K562 (cell line): ENCODE measurements around the gene VWA1. TPM values are rescaled to one million over a fixed set of nuclear protein-coding genes. Genes with fewer than 3 reads are reported as not detected.
A peak's percentile ranks its signal among the peaks of the same experiment; 100 is the strongest.

Experiments
- CREM ChIP-seq: IDR thresholded peaks from 2 replicates; pipeline ENCODE4 v1.6.1; 2014; ENCODE audit warnings: antibody characterized with exemption, low read depth
- ETS2 ChIP-seq: IDR thresholded peaks from 2 replicates; pipeline ENCODE4 v1.6.1; 2016; ENCODE audit warnings: borderline replicate concordance, missing genetic modification characterization, mild to moderate bottlenecking, moderate library complexity, missing compliant biosample characterization; ENCODE audit not compliant: poor library complexity, severe bottlenecking
- FOS ChIP-seq: IDR thresholded peaks from 3 replicates; pipeline ENCODE4 v1.6.1; 2011; ENCODE audit not compliant: insufficient read length; ENCODE audit errors: extremely low read depth
- FOXK2 ChIP-seq, 2 experiments: fragments of 450-650 bp; IDR thresholded peaks in 1 of 2; conservative IDR thresholded peaks in 1 of 2; 2 replicates each; pipeline ENCODE4 v1.6.1; 2016; ENCODE audit warnings: low read depth in 2 of 2, mild to moderate bottlenecking in 1 of 2
- GTF2A2 ChIP-seq: IDR thresholded peaks from 2 replicates; pipeline ENCODE4 v1.6.1; 2016; ENCODE audit warnings: mild to moderate bottlenecking, missing genetic modification characterization, missing compliant biosample characterization
- KDM4B ChIP-seq, 2 experiments: fragments of 450-650 bp in 1 of 2; sonication (generic) in 1 of 2; IDR thresholded peaks; 2 replicates each; pipeline ENCODE4 v1.6.1; 2016 to 2017; ENCODE audit warnings: borderline replicate concordance in 2 of 2, antibody characterized with exemption in 1 of 2, low read depth in 1 of 2, mild to moderate bottlenecking in 1 of 2
- KLF10 ChIP-seq: fragments of 250-450 bp; sonication (Bioruptor Pico); IDR thresholded peaks from 2 replicates; pipeline ENCODE4 v1.6.1; 2021; ENCODE audit warnings: matching md5 sums
- KLF16 ChIP-seq: IDR thresholded peaks from 2 replicates; pipeline ENCODE4 v1.6.1; 2016; ENCODE audit warnings: antibody characterized with exemption
- MED1 ChIP-seq: sonication (generic); formaldehyde crosslinking; IDR thresholded peaks from 2 replicates; pipeline ENCODE4 v1.8.1; 2023; ENCODE audit warnings: missing genetic modification reagents, borderline replicate concordance
- MYC ChIP-seq, 2 experiments: fragments of 250-450 bp in 1 of 2; sonication (Bioruptor Pico) in 1 of 2; IDR thresholded peaks; 2 replicates each; pipeline versions ENCODE4 v1.5.1 to v1.6.1; 2012 to 2021; ENCODE audit warnings: low read depth in 2 of 2, borderline replicate concordance in 1 of 2, improper control_type of control experiment in 1 of 2, low read length in 1 of 2, mild to moderate bottlenecking in 1 of 2, moderate library complexity in 1 of 2
- NCOA6 ChIP-seq: fragments of 450-650 bp; IDR thresholded peaks from 2 replicates; pipeline ENCODE4 v1.6.1; 2017; ENCODE audit warnings: mild to moderate bottlenecking
- NELFE ChIP-seq: IDR thresholded peaks from 2 replicates; pipeline ENCODE4 v1.6.1; 2011; ENCODE audit warnings: mild to moderate bottlenecking; ENCODE audit not compliant: insufficient read depth, insufficient read length
- NFE2L1 ChIP-seq: fragments of 450-650 bp; IDR thresholded peaks from 2 replicates; pipeline ENCODE4 v1.6.1; 2016; ENCODE audit warnings: missing genetic modification characterization, low read depth, mild to moderate bottlenecking, missing compliant biosample characterization, moderate library complexity, borderline replicate concordance
- POLR2H ChIP-seq: IDR thresholded peaks from 2 replicates; pipeline ENCODE4 v1.6.1; 2016; ENCODE audit warnings: missing genetic modification characterization, low read depth, mild to moderate bottlenecking, control low read depth, missing compliant biosample characterization, moderate library complexity
- RBM15 ChIP-seq: fragments of 200-400 bp; formaldehyde crosslinking; IDR thresholded peaks from 2 replicates; pipeline ENCODE4 v1.6.1; 2018; ENCODE audit warnings: mild to moderate bottlenecking, low read length, moderate library complexity; ENCODE audit not compliant: insufficient read depth
- SNIP1 ChIP-seq: fragments of 450-650 bp; IDR thresholded peaks from 2 replicates; pipeline ENCODE4 v1.7.1; 2017; ENCODE audit warnings: low read depth, mild to moderate bottlenecking
- SRF ChIP-seq, 2 experiments: fragments of 250-450, 450-650 bp in 1 of 2; sonication (Bioruptor Pico) in 1 of 2; sonication (generic) in 1 of 2; formaldehyde crosslinking; IDR thresholded peaks; 2 replicates each; pipeline versions ENCODE4 v1.5.0 to v1.5.1; 2020 to 2022; ENCODE audit warnings: mild to moderate bottlenecking in 1 of 2, missing genetic modification reagents in 1 of 2
- SUPT5H ChIP-seq: fragments of 450-650 bp; IDR thresholded peaks from 2 replicates; pipeline ENCODE4 v1.6.1; 2016
- TAF9B ChIP-seq: fragments of 450-650 bp; IDR thresholded peaks from 2 replicates; pipeline ENCODE4 v1.6.1; 2018; ENCODE audit warnings: mild to moderate bottlenecking; ENCODE audit not compliant: partially characterized antibody
- TRIM24 ChIP-seq, 2 experiments: fragments of 450-650 bp; IDR thresholded peaks; 2 replicates each; pipeline ENCODE4 v1.6.1; 2016
- ZFP36 ChIP-seq: fragments of 150-350 bp; IDR thresholded peaks from 2 replicates; pipeline ENCODE4 v1.6.1; 2018; ENCODE audit warnings: low read length, low read depth; ENCODE audit not compliant: partially characterized antibody
- ZNF12 ChIP-seq: sonication (generic); formaldehyde crosslinking; IDR thresholded peaks from 2 replicates; pipeline ENCODE4 v1.4.0; 2020; ENCODE audit warnings: mild to moderate bottlenecking, missing genetic modification reagents
- ZNF140 ChIP-seq: fragments of 250-450 bp; sonication (Bioruptor Pico); IDR thresholded peaks from 2 replicates; pipeline ENCODE4 v1.8.0; 2021; ENCODE audit warnings: moderate library complexity, mild to moderate bottlenecking, inconsistent platforms
- ZNF232 ChIP-seq: sonication (generic); formaldehyde crosslinking; IDR thresholded peaks from 2 replicates; pipeline ENCODE4 v1.8.0; 2022; ENCODE audit warnings: mild to moderate bottlenecking, missing genetic modification reagents
- polyA plus RNA-seq, 8 experiments: library from polyadenylated mRNA; depleted of rRNA in 4 of 8; stranded (reverse) in 5 of 8; unstranded in 3 of 8; fragments of >200 nt; fragmentation: Nextera tagmentation in 2 of 8; fragmentation: Illumina TruSeq in 1 of 8; extraction: Ambion mirVana in 2 of 8; extraction: Trizol in 1 of 8; gene quantifications; 2 replicates each; pipeline versions ENCODE4 v1.2.1 to v1.2.3, GENCODE V29; 2011 to 2014; ENCODE audit warnings: inconsistent platforms in 1 of 8, missing spikeins in 1 of 8
- total RNA-seq, 7 experiments: library from RNA; depleted of rRNA in 6 of 7; stranded (reverse); fragments of >200 nt in 6 of 7; fragmentation: Illumina TruSeq in 2 of 7; extraction: Trizol in 2 of 7; gene quantifications; 2 replicates each; pipeline versions ENCODE4 v1.2.1 to v1.2.3, GENCODE V29; 2011 to 2021; ENCODE audit warnings: low replicate concordance in 1 of 7
- TF ChIP-seq, protein P1 (sequence below): fragments of 250-450 bp; sonication (Bioruptor Pico); IDR thresholded peaks from 2 replicates; pipeline ENCODE4 v1.5.0; 2020; ENCODE audit warnings: mild to moderate bottlenecking, borderline replicate concordance
- TF ChIP-seq, protein P2 (sequence below): sonication (generic); formaldehyde crosslinking; IDR thresholded peaks from 2 replicates; pipeline ENCODE4 v1.8.0; 2022; ENCODE audit warnings: missing genetic modification reagents, mild to moderate bottlenecking, moderate library complexity, borderline replicate concordance

The VWA1 gene
- total and polyA plus RNA-seq, 9 of the 15 experiments (the other 6 are each of a cell fraction or from before 2014, with no cell fraction given): 0.01 to 6.4 (median 0.85) TPM

DNA sequence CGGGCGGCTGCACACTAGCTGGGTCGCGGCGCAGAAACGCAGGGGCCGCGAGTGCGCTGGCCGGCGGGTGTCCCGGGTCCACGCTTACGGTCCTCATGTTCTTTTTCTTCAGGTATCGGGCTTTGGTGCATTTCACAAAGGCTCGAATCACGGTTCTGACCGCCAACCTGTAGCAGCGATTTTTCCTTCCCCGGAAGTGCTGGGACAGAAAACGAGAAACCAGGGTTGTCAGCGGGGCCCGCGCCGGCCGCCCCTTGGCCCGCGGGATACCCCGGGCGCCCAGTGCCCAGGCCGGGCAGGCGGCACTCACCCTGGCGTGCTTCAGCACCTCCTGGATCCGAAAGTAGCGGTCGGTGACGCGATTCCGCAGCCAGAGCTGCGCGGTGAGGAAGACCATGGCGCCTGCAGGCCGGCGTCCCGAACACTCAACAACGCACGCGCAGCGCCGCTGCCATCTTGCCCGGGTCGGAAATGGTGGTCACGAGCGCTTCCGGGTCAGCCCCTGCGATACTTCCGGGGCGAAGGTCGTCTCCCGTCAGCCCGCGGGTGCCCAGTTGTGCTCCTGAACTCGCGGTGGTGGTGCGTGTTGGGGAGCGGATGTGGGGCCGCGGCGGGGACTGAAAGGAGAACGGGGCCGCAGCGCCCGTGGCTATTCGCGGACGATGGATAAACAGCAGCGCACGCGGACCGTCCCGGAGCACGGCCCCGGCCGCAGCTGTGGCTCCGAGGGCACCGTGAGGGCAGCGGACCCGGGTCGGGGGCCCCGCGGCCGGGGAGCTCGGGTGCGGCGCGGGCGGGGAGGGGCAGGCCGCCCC lies 28.5 kb upstream of the VWA1 start, which contains the start of gene MRPL20 (continued):
- TF ChIP-seq, protein P1, sequence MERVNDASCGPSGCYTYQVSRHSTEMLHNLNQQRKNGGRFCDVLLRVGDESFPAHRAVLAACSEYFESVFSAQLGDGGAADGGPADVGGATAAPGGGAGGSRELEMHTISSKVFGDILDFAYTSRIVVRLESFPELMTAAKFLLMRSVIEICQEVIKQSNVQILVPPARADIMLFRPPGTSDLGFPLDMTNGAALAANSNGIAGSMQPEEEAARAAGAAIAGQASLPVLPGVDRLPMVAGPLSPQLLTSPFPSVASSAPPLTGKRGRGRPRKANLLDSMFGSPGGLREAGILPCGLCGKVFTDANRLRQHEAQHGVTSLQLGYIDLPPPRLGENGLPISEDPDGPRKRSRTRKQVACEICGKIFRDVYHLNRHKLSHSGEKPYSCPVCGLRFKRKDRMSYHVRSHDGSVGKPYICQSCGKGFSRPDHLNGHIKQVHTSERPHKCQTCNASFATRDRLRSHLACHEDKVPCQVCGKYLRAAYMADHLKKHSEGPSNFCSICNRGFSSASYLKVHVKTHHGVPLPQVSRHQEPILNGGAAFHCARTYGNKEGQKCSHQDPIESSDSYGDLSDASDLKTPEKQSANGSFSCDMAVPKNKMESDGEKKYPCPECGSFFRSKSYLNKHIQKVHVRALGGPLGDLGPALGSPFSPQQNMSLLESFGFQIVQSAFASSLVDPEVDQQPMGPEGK (CRISPR knock-in tag): no peak
- TF ChIP-seq MYC (IDR thresholded peaks at IDR 0.05; ENCODE audit: low read depth, low read length) (peak; percentile 98), MYC (CRISPR knock-in tag; IDR thresholded peaks at IDR 0.05; ENCODE audit: borderline replicate concordance, low read depth) (peak; percentile 87), TAF9B (peak; percentile 96), NCOA6 (no peak), SNIP1 (no peak), ETS2 (peak; percentile 64), KLF16 (no peak), MED1 (CRISPR knock-in tag) (no peak), TRIM24 (IDR thresholded peaks at IDR 0.05) (0 out of 4 replicates have a peak, but pooled peaks of 1 of the 2 experiments have one; percentile 44), KLF10 (CRISPR knock-in tag) (no peak), SRF (CRISPR knock-in tag; IDR thresholded peaks at IDR 0.05) (0 out of 4 replicates have a peak, but pooled peaks of 1 of the 2 experiments have one; percentile 56), RBM15 (no peak), FOS (no peak), CREM (peak; percentile 94), KDM4B (IDR thresholded peaks at IDR 0.05; ENCODE audit: borderline replicate concordance in 2 of 2, low read depth in 1 of 2) (peak in 1 of 2 experiments; percentile 100; a peak in 2 of 4 replicates), GTF2A2 (tag) (no peak), ZNF232 (no peak), POLR2H (tag) (peak; percentile 84), NELFE (no peak), ZNF12 (peak; percentile 77), ZFP36 (no peak), ZNF140 (CRISPR knock-in tag) (no peak), NFE2L1 (no peak), FOXK2 (conservative IDR thresholded peaks at IDR 0.05 in 1 of 2, IDR thresholded peaks at IDR 0.05 in 1 of 2; ENCODE audit: low read depth in 2 of 2) (peak; percentile 91 to 92), SUPT5H (peak; percentile 98)
- TF ChIP-seq, protein P2, sequence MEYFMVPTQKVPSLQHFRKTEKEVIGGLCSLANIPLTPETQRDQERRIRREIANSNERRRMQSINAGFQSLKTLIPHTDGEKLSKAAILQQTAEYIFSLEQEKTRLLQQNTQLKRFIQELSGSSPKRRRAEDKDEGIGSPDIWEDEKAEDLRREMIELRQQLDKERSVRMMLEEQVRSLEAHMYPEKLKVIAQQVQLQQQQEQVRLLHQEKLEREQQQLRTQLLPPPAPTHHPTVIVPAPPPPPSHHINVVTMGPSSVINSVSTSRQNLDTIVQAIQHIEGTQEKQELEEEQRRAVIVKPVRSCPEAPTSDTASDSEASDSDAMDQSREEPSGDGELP (CRISPR knock-in tag): peak; percentile 92
